GM12875 (cell line): Measurements from ENCODE around the gene KRTAP10-5.

Experiments used
- H3K4me3 ChIP-seq: one replicate; pipeline ENCODE4 v1.5.1; 2011; ENCODE audit warnings: low read depth, low read length, control low read depth
- TF ChIP-seq, protein P1 (sequence below): IDR thresholded peaks from 2 replicates; pipeline ENCODE4 v1.5.1; 2011; ENCODE audit warnings: low read depth, mild to moderate bottlenecking, control low read depth, inconsistent platforms, low read length, moderate library complexity, borderline replicate concordance; ENCODE audit not compliant: insufficient read depth

Gene KRTAP10-5

DNA sequence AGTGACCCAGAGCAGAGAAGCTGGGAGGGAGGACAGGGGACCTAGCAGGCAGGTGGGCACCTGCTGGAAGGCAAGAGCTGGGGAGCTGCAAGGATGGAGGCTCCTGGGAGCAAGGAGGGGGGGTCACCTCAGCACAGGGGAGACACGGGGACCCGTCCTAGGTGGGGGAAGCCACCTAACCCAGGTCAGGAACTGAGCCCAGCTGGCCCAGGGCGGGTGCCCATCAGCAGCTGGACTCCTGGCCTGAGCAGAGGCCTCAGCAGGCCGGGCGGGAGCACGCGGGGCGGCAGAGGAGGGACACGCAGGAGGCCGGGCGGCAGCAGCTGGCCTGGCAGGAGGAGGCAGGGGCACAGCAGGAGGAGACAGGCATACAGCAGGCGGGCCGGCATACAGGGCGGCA, 41.4 kb downstream of the KRTAP10-5 start:
- TF ChIP-seq, protein P1, sequence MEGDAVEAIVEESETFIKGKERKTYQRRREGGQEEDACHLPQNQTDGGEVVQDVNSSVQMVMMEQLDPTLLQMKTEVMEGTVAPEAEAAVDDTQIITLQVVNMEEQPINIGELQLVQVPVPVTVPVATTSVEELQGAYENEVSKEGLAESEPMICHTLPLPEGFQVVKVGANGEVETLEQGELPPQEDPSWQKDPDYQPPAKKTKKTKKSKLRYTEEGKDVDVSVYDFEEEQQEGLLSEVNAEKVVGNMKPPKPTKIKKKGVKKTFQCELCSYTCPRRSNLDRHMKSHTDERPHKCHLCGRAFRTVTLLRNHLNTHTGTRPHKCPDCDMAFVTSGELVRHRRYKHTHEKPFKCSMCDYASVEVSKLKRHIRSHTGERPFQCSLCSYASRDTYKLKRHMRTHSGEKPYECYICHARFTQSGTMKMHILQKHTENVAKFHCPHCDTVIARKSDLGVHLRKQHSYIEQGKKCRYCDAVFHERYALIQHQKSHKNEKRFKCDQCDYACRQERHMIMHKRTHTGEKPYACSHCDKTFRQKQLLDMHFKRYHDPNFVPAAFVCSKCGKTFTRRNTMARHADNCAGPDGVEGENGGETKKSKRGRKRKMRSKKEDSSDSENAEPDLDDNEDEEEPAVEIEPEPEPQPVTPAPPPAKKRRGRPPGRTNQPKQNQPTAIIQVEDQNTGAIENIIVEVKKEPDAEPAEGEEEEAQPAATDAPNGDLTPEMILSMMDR, result no peak

DNA sequence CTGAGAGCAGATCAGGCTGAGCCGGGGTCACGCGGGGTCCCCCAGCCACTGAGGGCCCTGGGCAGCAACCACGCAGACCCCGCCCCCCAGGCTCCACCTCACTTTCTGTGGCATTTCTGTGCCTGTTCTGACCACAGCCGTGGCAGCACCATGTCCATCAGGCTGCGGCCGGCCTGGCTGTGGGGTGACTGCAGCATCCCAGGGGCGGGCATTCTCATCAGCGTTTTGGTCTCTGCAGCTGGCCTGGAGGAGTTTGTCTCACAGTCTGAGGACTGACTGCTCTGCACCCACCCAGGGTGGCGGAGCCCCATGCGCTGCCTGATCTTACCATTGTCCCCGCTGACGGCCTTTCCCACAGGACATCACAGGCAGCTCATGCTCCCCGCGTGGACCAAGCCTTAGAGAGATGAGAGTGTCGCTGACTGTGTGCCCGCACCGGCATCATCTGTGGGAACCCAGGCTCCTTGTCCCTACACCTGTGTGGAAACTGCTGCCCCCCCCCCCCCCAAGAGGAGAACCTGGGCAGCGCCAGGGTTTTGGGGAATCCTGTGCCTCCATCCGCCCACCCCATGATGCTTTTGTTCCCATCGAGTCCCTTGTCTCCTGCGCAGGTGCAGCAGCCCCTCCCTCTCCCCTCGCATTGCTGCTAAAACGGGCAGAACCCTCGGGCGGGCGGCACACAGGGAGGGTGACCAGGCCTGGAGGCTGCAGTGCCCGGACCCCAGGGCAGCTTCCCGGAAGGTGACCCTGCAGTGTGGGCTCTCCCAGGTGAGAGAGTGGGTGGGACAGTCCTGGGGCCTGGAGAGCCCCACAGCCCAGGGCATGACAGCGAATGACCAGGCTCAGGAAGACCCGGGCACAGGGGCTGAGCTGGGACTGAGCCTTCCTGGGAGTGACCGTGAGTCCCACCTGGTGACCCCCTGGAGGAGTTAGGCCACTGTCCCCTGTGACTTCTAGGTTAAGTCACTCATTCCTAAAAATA, 42.2 kb downstream of the KRTAP10-5 start:
- H3K4me3 ChIP-seq, result no peak overlapping the region
- TF ChIP-seq, protein P1, result no peak

More for the DNA sequence above, 41.4 kb downstream of the KRTAP10-5 start:
- no peak overlapping the region for H3K4me3 ChIP-seq

DNA sequence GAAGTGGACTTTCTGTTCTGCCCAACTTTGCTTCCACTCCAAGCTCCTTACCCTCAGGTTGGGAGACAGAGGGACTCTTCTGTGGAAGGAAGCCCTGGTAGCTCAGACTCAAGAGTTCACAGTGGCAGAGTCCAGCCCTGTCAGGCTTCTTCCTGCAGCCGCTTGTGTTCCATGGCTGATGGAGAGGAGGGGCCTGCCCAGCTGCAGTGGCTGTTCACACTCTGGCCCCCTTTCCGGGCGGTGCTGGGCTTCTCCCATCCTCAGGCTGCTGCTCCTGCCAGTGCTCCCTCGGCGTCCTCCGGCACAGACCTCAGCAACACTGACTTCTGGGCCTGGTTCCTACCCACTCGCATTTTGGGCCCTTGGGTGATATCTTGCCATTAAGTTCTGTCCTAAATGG, 44.4 kb downstream of the KRTAP10-5 start:
- TF ChIP-seq, protein P1, result no peak
- H3K4me3 ChIP-seq, result no peak overlapping the region

DNA sequence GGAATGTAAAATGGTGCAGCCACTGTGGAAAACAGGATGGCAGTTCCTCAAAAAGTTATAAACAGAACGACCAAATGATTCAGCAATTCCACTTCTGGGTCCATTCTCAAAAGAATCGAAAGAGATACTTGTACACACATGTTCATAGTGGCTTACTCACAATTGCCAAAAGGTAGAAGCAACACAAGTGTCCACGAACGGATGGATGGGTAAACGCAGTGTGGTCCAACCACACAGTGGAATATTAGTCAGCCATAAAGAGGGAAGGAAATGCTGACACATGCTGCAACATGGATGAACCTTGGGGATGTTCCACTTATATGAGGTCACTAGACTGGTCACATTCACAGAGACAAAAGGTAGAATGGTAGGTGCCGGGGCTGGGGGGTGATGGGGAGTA, 45.7 kb downstream of the KRTAP10-5 start:
- TF ChIP-seq, protein P1, result no peak

DNA sequence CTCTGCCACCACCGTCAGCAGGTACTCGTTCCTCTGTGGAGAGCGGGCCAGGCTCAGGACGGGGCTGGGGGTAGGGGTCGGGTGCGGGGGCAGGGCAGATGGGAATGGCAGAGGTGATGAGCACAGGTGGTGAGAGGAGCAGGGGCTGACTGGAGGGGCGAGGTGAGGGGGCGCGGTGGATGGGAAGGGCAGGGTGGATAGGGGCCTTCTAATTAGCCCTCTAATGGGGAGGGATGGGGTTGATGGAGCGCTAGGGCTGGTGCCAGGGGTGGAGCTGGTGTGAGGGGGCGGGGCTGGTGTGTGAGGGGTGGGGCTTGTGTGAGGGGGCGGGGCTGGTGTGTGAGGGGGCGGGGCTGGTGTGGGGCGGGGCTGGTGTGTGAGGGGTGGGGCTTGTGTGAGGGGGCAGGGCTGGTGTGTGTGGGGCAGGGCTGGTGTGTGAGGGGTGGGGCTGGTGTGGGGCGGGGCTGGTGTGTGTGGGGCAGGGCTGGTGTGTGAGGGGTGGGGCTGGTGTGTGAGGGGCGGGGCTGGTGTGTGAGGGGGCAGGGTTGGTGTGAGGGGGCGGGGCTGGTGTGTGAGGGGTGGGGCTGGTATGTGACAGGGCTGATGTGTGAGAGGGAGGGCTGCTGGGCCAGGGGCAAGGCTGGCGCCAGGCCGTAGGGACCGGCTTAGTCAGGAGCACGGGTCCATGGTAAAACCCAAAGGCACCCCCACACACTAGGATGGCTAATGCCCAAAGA, 46.3 kb downstream of the KRTAP10-5 start:
- H3K4me3 ChIP-seq, result no peak overlapping the region
- TF ChIP-seq, protein P1, result no peak

More for the DNA sequence above, 45.7 kb downstream of the KRTAP10-5 start:
- H3K4me3 ChIP-seq, result no peak overlapping the region

DNA sequence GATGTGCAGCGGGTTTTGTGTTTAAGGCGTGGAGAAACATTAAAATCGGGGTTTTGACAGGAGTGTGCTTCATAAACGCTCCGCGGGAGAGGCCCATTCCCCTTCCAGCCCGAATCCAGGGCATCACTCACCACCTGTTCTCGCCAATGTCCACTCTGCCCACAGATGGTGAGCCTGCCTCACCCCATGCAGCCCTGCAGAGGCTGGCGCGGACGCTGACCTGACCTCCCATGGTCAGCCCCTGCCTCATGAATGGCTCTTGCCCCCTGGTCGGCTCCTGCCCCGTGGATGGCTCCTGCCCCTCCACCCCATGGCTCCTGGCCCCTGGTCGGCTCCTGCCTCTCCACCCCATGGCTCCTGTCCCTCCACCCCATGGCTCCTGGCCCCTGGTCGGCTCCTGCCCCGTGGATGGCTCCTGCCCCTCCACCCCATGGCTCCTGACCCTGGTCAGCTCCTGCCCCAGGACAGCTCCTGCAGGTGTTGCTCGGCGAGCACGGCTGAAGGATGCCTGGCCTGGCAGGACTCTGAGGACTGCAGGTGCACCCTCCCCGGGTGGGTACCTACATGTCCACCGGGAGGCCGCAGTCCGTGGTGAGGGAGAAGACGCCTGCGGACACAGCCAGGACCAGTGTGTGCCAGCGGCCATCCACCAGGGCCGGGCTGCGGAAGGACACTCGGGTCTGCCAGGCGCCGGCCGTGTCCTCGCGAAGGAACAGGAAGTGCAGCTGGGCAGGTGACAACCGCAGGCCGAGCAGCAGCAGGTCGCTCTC, 47.1 kb downstream of the KRTAP10-5 start:
- TF ChIP-seq, protein P1, result no peak
- no peak overlapping the region for H3K4me3 ChIP-seq
